Measurements from ENCODE around the gene ATP6V0C.
"Not testable (repeated sequence)": the region's sequence is repeated elsewhere in the genome, so short reads cannot be mapped to it uniquely, and the experiment has no call there.

Gene ATP6V0C

DNA sequence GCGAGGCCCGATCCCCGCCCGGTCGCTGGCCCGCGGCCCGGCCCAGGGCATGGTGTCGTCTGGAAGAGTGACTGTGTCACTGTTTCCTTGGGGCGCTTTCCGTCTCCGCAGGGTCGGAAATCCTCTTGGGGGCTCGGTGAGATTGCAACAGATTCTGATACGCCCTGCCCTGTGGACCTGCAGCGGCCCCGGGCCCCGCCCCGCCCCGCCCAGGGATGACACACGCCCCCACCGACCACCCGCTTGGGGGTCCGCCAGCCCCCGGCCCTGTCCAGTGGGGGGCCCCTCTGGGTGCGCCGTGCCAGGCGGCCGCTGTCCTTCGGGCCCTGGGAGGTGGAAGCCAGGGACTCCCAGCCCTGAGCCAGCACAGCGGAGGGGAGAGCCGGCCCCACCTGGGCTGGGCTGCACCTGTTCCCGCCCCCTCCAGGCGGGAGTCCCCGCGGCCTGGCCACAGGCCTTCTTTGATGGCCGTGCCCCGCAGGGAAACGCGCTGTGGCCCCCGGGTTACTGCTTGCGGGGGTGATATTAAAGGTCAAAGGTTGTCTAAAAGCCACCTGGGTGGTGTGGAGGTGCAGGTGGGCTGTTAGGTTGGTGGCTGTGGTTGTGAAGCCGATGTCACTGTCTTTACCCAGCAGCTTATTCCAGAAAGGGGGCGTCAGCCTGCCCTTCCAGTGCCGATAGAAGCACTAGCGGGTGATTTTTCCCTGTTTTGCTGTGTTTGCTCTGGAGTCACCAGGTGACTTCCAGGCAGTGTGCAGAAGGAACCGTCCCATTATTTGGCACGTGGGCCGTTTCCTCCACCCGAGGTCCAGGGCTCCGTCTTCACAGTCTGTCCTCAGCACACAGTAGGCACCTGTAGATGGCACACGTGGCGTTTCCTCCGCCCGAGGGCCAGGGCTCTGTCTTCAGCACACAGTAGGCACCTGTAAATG, 38.1 kb upstream of the ATP6V0C start:
- DNase-seq (ENCODE audit: low read depth), result no peak

DNA sequence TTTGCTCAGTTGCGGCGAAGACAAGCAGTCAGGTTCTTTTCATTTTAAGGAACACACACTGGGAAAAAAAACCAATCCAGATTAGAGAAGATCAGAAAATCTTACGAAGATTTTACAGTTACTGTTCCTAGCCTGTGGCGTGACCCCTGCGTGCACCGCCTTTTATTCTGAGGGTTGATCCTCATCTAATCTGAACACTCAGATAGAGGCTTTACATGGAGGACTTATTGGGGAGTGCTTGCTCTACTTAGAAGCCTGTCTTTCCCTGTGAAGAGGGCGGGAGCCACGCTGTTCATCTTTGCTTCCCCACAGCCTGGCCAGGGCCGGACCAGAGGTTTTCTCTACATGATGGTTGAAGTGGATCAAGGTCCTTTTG, 37.4 kb upstream of the ATP6V0C start:
- no peak for DNase-seq (ENCODE audit: low read depth)

- no peak for DNase-seq (ENCODE audit: low read depth)
Observed at GRCh38 chr16:2476741-2477140, 37.0 kb upstream of the ATP6V0C start.

- DNase-seq (ENCODE audit: low read depth), result no peak
Observed at GRCh38 chr16:2477327-2477726, 36.4 kb upstream of the ATP6V0C start.

DNA sequence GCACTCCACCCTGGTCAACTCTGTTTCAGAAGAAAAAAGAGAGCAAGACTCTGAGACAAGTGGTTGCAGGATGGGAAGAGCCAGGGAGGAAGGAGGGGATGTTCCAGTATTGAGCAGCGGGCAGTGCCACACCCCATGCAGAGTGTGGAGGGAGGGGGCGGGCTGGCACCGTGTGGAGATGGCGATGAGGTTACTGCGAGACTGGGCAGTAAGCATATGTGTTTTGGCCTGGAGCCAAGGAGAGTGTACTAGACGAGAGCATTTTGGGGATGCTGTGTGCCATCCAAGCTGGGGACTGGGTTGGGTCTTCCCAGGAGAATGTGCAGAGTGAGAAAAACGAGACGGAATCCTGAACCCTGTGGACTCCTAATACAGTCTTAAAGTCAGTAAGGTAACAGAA, 35.5 kb upstream of the ATP6V0C start:
- no peak for DNase-seq (ENCODE audit: low read depth)

DNA sequence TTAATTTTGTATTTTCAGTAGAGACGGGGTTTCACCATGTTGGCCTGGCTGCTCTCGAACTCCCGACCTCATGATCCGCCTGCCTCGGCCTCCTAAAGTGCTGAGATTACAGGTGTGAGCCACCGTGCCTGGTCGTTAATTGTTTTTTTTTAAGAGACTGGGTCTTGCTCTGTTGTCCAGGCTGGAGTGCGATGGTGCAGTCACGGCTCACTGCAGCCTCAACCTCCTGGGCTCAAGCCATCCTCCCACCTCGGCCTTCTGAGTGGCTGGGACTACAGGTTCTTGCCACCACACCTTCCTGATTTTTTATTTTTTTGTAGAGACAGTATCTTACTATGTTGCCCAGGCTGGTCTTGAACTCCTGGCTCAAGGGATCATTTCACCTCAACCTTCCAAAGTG, 33.8 kb upstream of the ATP6V0C start:
- DNase-seq (ENCODE audit: low read depth), result not testable (repeated sequence)

DNA sequence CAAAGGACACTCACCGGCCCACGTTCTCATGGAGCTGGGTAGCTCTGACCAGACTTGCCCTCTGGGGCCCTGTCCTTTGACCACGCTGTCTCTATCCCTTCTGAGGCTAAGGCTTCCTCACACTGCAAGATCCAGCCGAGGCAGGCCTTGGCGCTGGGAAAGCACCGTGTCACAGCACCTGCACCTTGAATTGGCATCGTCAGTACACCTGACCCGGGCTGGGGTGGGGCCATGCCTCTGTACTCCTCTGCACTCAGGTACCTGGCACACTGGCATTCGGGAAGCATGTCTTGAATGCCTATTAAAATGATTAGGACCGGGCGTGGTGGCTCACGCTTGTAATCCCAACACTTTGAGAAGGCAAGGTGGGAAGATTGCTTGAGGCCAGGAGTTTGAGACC, 32.8 kb upstream of the ATP6V0C start:
- DNase-seq (ENCODE audit: low read depth), result no peak

DNA sequence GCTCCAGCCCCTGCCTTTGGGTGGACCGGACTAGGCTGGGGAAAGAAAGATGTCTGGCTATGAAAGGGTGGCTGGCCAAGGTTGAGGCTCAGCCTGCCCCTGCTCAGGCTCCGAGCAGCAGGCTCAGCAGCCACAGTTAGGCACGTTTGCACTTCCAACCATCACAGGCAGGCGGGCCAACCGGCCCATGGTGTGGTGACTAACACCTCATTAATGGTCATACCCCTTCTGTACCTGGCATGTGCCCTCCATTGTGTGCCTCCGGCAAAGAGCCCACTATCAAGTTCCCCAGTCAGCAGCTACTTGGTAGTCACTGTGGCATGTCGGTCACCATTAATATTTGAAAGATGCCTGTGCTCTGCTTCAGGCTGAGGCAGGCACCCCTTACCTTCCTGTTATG, 32.1 kb upstream of the ATP6V0C start:
- DNase-seq (ENCODE audit: low read depth), result no peak

DNA sequence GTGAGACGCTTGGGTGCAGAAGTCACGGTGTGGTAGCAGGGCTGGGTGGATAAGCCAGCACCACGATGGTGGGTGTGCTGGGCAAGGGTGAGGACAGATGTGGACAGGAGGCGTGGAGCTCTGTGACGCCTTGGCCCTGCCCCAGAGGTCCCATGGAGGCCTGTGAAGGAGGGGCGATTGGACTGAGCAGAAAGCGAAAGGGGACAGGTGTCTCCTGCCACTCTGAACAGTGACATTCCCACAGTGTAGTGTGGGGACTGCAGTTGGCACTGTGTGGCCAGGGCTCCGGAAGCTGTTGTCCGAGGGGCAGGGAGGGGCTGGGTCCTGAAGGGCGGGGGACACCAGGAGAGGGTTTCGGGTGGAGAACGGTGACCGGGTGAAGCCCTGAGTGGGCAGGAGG, 31.5 kb upstream of the ATP6V0C start:
- DNase-seq (ENCODE audit: low read depth), result no peak

DNA sequence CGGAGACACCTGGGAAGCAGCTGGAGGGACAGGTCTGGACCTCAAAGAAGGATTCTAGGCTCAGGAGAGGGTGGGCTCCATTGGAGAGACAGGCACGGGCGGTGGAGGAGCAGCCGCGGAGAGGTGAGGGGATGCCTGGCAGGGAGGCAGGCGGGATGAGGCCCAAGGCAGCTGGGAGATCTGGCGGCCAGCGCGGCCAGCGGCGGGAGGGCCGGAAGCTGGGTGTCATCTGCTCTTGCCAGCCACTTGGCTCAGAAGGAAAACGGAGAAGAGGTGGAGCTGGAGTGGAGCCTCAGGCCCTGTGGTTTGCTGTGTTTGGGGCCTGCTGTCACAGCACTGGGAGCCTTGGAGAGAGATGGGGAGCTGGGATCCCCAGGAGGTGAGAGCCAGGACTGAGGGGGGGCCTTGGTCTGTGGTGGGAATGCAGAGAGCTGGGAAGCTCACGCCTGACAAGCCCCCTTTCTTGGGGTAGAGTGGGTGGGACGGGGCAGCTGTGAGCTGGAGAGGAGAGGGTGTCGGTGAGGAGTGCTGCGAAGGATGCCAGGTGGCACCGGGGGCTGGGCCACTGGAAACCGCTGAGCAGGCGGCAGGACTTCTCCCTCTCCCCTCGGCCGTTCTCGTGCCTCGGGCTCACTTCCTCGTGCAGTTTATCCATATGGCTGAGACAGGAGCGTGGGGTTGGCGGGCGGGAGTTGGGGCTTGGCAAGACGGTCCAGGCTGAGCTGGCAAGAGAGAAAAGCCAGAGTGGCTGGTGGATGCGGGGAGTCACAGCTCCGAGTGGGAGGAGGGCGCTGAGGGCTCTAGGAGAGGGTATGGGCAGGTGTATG, 30.8 kb upstream of the ATP6V0C start:
- no peak for DNase-seq (ENCODE audit: low read depth)

GRCh38 chr16:2483939-2484897, 29.5 kb upstream of the ATP6V0C start:
- no peak for DNase-seq (ENCODE audit: low read depth)

GRCh38 chr16:2484898-2485508, 28.7 kb upstream of the ATP6V0C start:
- DNase-seq (ENCODE audit: low read depth), result no peak

- no peak for DNase-seq (ENCODE audit: low read depth)
Observed at GRCh38 chr16:2485811-2486507, 27.8 kb upstream of the ATP6V0C start.

DNA sequence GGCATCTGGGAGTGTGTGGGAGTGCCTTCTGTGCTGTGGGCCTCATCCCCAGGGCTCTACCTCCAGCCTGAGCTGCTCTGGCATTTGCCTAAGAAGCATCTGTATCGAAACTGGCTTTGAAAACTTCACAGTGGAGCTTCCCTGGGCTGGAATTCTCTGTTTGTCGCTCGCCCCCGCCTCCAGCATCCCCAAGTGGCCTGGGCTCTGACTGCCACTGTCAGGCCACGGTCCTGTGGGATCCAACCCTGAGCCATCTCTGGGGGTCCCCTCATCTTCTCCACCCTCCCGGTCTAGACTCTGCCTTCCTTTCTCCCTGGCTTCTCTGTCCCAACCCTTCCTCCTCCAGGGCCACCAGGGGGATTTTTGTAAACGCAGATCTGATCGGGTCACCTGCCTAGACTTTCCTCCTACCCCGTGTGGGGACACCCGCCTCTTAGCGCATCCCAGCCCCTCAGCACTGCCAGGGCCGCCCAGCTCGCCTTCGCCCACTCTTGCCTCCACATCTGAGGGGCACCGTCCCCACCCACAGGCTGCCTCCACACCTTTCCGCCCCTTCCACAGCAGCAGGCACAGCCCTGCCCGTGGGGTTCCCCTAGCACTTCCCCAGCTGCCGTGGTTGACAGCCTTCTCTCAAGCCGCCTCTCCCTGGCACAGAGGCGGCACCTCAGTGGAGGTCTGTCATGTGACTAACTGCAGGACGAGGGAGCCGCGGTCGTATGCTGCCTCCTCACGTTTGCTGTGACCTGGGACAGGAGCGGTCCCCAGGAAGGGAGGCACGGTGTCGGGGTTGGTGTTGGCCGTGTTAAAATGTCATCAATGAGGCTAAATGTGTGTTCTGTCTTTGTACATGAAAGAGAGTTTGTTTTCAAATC, 26.9 kb upstream of the ATP6V0C start:
- DNase-seq (ENCODE audit: low read depth), result peak; percentile 73

- no peak for DNase-seq (ENCODE audit: low read depth)
Observed at GRCh38 chr16:2487517-2487842, 26.3 kb upstream of the ATP6V0C start.

- no peak for DNase-seq (ENCODE audit: low read depth)
Observed at GRCh38 chr16:2487903-2488531, 25.7 kb upstream of the ATP6V0C start.

DNA sequence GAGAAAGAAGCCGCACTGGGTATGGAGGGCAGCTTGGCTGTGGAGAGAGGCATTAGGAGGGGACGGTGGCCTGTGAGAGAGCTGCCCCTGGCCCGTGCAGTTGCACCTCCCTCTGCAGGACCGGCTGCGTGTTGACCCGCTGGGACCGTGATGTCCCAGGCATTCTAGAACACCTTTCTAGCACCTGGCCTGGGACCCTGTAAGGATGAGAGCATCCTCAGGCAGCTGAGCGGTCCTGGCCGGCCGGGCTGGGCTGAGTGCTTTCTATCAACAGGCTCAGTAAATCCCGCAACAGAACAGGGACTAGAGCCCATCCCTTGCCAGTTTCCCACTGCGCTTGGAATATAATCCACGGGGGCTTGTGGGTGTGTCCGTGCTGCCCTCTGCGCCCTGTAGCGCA, 24.2 kb upstream of the ATP6V0C start:
- no peak for DNase-seq (ENCODE audit: low read depth)

- DNase-seq (ENCODE audit: low read depth), result no peak
Observed at GRCh38 chr16:2490190-2491105, 23.3 kb upstream of the ATP6V0C start.

DNA sequence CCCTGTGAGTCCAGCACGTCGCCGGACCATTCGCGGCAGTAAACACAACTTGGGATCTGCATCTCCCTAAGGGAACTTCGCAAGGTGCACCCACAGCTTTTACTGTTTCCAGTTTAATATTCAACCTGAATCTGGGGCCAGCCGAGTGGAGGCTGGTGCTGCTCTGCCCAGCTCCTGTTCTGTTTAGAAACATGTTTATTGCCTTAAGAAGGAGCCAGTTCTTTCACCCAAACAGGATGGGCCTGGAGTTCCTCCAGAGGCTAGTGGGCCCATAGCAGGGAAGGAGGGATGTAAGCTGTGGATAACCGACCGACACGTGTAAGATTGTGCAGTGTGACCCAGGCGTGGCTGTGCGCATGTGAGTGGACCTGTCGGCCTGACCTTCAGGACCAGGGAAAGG, 21.5 kb upstream of the ATP6V0C start:
- no peak for DNase-seq (ENCODE audit: low read depth)
